Activated naive CD4-positive, alpha-beta T cell (primary cell): ENCODE measurements around the gene FCGR2B.
"Not testable (repeated sequence)": the region's sequence is repeated elsewhere in the genome, so short reads cannot be mapped to it uniquely, and the experiment has no call there.

Experiments
- DNase-seq, 4 experiments: peaks; one replicate each; lab custom pipeline; 2025; lab: John Stamatoyannopoulos, UW

Gene FCGR2B

DNA sequence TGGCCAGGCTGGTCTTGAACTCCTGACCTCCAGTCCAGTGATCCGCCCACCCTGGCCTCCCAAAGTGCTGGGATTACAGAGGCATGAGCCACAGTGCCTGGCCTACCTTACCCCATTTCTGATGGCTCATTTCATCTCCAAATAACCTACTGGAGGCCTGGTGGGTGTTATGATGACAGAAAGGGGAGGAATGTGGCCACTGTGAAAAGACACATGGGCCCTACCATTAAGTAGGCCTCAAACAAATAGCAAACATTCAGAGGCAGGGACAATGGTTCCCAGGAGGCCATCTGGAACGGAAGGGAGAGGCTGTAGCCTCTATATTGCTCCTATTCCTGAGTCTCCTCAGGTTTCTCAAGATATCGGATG lies 43.2 kb downstream of the FCGR2B start:
- no peak for DNase-seq

DNA sequence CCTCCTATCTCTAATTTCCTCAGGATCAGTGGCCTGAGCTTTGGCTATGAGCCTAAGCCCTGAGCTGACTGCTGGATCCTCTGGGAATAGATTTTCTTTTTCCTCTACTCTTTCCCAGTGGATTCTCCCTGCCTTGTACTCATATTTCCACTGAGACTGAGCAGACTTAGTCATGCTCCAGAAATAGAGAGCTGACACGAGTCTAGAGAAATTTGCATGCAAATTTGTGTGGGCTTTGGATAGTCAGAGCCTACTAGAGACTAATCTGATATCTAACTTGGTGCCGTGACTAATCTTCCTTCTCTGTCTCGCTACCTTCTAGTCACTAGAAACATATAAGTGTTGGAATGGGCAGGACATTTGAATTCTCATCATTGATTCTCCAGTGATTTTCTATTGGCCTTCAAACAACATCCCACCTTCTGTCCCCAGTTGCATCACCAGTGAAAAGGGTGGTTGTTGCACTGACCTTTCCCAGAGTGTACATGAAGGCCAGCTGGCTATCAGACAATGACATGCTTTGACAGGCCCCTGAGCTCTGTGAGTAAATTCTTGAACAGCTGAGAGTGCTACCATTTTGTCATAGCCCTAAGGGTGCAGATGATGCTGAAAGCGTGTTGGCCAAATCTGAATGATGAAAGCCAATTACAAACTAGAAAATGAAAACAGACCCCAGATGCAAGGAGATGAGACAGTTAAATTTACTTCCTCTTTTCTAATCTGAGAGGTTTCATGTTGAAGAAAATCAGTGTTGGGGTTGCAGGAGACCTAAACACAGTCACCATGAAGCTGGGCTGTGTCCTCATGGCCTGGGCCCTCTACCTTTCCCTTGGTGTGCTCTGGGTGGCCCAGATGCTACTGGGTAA lies 43.8 kb downstream of the FCGR2B start, which contains the start of gene FCRLA:
Gene FCRLA (plus strand): TSS at position 748 of the 866 bp plus-strand sequence. CDS start 36 bp downstream, at position 784.
- no peak for DNase-seq

DNA sequence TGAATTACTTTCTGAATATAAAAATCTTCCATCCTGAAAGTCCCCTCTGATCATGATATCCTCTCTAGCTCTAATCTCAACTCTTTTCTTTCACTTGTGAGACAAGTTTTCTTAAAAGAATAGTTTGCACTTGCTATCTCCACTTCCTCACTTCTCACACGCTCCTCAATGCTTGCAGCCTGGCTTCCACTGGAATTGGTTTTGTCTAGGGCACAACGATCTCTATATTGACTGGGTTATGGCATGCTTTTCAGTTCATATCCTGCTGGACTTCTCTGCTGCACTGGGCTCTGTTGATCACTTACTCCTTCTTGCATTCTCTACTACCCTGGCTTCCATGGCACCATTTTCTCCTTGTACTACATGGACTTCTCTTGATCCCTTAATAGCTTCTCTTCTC lies 44.6 kb downstream of the FCGR2B start:
- DNase-seq = no peak

DNA sequence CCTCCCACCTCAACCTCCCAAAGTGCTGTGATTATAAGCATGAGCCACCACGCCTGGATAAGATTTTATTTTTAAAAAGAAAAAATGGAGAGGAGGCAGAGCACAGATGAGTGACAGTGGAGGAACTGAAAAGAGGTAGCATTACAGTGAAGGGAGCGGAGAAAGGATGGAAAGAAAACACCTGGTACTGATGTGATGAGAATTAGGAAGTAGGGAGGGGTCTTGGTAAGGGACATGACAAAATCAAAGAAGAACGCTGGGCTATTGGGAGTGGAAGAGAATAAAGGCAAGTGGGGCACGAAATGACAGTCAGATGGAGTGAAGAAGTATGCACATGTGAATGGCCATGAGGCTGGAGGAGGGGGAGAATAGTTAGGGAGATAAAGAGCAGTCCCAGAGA lies 46.4 kb downstream of the FCGR2B start:
- DNase-seq = no peak

DNA sequence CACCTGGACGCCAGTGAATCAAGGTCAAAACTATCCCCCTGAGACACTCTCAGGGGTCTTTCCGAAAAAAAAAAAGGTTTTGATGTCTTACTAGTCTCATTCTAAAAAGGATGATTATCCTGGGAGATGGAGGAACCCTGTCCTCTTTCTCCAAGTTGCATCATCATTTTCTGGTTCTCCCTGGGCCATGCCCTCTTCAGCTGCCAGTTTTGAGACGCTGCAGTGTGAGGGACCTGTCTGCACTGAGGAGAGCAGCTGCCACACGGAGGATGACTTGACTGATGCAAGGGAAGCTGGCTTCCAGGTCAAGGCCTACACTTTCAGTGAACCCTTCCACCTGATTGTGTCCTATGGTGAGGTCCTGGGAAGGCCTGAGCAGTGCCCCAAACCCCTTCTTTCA lies 47.6 kb downstream of the FCGR2B start:
- DNase-seq = no peak

DNA sequence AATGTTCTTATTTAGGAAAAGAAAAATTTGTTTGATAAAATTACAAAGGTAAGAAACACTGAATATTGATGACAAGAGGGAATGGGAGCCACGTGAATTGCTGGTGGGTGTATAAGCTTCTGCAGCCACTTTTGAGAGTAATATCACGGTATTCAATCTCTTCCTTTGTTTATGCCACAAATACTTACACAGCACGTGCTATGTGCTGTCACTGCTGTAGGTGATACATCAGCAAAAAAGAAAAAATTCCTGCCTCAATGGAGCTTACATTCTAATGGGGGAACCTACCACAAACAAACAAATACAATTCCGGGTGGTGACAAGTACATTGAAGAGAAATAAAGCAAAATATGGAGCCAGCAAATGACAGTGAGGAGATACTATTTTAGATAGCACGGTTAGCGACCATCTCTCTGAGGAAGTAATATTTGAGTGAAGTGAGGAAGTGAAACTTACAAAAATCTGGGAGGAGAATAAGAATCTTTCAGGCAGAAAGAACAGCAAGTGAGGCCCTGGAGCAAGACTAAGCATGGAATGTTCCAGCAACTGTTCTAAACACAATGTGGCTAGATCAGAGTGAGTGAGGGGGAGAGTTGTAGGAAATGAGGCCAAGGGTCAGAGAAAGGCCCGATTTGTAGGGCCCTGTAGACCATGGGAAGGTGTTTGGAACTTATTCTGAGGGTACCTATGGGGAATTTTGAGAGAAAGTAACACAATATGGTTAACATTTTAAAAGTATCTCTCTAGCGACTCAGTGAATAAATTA lies 55.8 kb downstream of the FCGR2B start:
- DNase-seq = no peak

DNA sequence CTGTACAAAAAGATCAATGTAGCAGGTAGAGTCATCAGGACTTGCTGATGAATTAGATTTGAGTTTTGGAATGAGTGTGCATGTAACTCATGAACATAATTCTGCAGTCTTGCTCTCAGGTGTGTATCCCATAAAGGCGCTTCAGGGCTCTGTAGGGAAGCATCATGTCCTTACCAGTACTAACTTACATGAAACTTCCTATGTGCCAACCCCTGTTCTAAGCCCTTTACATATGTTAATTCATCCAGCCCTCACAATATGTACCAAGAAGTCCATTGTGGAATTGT lies 56.3 kb downstream of the FCGR2B start:
- DNase-seq = no peak

DNA sequence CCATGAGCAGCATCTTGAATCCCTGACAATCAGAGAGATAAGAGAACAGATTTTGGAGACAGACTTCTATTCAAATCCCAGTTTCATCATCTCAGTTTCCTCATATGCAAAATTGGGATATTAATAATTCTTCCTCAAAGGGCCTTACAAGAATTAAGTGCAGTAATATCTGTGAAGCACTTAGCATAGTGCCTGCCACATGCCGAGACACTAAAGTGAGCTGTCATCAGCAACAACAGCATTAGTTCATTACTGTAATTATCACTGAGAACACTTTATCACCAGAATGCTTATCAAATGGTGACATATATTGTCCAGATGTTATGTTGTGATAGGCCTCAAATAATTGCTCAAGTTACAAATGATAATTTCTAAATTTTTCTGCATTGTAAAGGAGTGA lies 57.5 kb downstream of the FCGR2B start:
- DNase-seq = no peak

DNA sequence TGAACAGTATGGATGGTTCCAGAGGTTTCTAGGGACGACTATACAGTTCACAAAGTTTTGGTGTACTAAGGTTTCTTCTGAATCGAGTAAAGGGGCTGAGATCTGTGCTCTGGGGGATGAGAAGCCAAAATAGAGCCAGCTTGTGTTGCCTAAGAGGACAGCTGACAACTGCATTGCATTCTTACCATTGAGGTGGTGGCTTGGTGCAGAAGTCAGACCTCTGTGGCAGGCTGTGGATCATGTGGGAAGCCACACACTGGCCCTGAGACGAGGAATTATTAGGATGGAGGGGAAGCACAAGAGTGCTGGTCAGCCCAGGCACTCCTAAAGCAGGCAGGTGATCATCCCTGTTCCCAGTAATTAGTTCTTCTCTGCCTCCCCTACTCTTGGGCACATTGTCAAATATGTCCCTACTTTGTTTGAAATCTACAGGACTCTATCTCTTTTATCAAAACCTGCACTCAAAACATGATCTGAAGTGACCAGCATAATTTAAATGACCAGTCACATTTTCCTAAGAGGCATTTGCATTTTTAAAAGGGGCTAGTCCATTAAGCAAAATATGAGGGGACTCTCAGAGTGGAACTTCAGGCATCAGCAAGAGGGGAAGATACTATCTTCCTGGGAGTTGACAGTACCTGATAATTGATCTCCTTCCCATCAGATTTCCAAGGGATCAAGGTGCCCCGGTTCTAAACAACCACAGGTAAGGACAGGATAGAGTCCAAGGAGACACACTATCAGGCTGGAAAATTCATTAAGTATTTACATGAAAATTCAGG lies 58.2 kb downstream of the FCGR2B start, which contains the start of gene FCRLB:
Gene FCRLB (plus strand): TSS at position 589 of the 782 bp plus-strand sequence. CDS start 1,129 bp downstream, outside the sequence.
- no peak for DNase-seq

DNA sequence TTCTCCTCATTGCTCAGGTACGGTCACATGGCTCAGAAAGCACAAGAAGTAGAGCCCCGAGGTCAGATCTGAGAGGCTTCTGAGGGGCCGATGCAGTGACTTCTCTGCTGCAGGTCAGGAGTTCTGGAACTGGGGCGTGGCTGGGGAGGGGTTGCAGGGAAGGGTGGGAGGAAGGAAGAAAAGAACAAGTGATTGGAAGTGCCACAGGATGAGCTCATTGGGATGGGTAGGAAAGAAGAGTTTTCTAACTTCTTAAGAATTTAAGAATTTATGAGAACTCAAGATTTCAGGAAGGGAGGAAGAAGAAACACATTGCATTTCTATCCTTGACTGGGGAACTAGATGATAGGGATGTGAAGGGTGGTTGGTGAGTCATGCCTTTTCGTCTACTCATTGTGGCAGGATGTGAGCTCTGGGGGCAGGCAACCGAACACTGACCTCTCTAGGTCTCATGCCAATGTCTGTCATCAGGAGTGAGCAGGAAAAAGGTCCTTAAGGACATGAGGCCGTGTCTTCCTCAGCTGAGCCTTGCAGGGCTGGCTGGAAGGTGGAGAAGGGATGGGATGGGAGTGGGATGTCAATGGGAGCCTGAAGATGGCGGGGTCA lies 58.9 kb downstream of the FCGR2B start:
- no peak for DNase-seq

DNA sequence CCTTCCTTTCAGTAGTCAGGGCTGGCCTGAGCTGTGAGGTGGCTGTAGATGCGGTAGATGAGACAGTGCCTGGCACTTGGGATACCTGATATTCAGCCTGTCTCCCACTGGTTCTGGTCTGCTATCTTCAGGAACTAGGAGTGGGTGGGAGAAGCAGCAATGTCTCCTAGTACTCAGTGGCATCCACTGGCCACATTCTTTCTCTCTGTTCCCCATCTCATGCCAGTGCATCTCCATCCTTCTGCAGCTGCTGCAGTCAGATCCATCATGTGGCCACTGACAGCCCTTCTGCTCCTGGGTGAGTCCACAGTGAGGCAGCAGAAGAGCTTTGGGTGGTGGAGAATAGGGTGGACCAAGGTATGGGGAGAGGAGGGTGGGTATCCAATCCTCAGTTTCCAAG lies 59.5 kb downstream of the FCGR2B start:
- DNase-seq = no peak

DNA sequence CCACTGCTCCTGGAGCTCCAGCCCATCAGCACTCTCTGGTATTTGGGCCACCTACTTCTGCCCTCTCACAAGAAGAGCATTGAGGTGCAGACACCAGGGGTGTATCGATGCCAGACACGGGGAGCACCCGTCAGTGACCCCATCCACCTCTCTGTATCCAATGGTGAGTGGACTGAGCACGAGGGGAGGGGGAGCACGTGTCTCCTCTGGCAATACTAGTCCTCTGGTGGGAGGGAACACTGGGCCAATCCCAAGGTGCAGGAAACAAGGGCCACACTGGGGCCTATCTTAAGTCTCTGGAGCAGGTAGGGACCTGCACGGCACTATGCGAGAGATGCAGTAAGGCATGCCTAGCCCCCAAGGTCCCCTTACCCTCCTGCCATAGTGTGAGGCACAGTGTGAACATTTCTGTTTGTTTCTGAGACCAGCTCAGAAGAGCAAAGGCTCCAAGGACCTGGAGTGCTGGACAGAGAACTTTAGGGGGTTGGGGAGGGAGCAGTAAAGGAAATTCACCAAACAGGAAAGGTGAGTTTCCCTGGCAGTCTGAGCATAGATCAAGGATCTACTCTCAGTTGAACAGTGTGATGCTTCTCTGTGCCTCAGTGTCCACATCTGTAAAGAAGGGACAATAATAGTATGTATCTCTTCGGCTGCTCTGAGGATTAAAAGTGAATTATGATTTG lies 60.7 kb downstream of the FCGR2B start:
- DNase-seq = no peak

DNA sequence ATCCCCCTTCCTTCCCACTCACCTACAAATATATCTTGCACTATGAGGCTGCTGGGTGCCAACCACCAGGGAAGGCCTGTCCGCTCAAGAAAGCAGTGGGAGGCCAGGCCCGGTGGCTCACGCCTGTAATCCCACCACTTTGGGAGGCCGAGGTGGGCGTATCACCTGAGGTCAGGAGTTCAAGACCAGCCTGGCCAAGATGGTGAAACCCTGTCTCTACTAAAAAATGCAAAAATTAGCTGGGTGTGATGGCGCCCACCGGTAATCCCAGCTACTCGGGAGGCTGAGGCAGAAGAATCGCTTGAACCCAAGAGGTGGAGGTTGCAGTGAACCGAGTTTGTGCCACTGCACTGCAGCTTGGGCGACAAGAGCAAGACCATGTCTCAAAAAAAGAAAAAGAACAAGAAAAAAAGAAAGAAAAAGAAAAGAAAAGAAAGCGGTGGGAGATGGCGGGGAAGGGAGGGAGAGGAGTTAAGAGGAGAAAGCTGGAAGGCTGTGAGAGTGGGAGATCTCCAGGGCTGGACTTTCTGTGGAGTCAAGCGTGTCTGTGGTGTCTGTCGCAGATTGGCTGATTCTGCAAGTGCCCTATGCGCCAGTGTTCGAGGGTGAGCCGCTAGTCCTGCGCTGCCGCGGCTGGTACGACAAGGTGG lies 62.4 kb downstream of the FCGR2B start:
- not testable (repeated sequence) for DNase-seq

DNA sequence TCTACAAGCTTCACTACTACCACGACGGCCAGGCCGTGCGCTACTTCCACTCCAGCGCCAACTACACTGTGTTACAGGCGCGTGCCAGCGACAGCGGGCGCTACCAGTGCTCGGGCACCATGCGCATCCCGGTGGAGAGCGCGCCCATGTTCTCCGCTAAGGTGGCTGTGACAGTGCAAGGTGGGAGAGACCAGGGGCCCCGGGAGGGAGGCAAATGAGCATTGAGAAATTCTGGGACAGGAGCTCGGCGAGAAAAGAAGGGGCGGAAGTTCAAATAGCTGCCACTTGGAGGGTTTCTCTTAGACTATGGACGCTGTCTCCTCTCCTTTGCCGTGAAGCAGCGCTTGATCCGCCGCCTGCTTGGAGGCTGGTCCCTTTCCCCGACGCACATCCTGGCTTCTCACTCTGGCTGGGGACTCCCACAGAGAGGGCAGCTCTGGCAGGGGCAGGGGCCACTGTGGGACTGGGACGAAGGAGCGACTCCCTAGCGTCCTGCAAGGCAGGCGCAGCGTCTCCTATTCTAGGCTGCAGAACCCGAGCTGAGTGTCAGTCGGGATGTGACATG lies 63.0 kb downstream of the FCGR2B start:
- DNase-seq = peak in 2 of 4 experiments; percentile 27 to 32

DNA sequence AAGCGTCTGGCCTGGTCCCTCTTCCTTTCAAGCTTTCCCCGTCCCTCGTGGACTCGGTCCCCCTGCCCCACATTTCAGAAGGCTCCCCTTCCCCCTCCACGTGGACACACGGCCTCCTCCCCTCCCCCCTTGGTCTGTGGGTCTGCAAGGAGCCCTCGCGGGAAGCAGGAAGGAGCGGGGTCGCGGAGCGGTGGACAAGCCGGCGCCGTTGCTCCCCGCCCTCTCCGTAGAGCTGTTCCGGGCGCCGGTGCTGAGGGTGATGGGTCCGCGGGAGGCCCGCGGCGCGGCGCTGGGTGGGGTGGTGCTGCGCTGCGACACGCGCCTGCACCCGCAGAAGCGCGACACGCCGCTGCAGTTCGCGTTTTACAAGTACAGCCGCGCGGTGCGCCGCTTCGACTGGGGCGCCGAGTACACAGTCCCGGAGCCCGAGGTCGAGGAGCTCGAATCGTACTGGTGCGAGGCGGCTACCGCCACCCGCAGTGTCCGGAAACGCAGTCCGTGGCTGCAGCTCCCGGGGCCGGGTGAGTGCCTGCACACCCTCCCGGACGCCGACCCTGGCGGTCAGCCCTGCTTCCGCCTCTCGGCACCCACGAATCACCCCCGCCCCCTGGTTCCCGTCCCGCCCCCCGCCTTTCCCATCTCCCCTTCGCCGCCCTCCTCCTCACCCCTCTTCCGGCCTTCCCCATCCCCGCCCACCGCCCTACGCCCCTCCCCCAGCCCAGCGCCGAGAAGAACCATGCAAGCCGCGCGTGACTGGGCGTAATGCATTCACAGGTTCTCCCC lies 63.7 kb downstream of the FCGR2B start:
- DNase-seq = peak; percentile 32 to 73 (median 50)

DNA sequence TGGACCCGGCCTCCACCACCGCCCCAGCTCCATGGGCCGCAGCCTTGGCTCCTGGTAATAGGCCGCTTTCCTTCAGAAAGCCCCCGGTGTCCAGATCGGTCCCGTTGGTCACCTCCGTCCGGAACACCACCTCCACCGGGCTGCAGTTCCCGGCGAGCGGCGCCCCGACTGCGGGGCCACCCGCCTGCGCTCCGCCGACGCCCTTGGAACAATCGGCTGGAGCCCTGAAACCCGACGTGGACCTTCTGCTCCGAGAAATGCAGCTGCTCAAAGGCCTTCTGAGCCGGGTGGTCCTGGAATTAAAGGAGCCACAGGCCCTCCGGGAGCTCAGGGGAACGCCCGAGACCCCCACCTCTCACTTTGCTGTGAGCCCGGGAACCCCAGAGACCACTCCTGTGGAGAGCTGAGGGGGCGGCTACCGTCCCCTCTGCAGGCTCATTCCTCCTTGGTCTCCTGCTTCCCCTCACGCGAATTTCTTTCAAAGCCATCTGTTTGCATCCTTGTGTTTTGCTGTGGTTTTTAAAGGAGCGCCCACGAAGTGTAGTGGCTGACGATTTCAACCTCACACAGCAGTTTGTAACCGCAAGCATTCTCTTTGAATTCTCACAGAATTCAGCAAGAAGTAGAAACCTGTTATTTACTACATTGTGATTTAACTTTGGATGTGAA lies 64.4 kb downstream of the FCGR2B start:
- peak in 1 of 4 experiments; percentile 10 for DNase-seq
